ENCODE data around the gene LTB4R2.

DNA sequence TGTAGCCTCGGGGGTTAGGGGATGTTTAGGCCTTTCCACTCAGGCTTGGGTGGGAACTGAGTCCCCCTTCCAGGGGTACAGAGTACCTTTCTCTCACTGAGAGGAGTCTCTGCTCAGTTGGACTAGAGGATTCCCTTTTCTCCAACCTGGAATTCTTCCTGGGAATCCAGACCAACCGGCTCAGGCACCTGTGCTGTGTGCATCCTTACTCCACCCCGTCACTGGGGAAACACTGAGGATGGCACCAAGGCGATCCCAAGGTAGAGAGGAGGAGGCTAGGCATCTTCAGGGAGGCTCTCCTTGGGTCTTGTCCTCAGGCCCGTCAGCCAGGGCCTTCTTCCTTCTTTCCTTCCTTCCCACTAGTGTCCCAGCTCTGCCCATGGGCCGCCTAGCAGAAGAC is 46.1 kb upstream of the LTB4R2 start:
- TF ChIP-seq, protein P1, sequence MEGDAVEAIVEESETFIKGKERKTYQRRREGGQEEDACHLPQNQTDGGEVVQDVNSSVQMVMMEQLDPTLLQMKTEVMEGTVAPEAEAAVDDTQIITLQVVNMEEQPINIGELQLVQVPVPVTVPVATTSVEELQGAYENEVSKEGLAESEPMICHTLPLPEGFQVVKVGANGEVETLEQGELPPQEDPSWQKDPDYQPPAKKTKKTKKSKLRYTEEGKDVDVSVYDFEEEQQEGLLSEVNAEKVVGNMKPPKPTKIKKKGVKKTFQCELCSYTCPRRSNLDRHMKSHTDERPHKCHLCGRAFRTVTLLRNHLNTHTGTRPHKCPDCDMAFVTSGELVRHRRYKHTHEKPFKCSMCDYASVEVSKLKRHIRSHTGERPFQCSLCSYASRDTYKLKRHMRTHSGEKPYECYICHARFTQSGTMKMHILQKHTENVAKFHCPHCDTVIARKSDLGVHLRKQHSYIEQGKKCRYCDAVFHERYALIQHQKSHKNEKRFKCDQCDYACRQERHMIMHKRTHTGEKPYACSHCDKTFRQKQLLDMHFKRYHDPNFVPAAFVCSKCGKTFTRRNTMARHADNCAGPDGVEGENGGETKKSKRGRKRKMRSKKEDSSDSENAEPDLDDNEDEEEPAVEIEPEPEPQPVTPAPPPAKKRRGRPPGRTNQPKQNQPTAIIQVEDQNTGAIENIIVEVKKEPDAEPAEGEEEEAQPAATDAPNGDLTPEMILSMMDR (IDR thresholded peaks at IDR 0.05), result no peak
- no peak for TF ChIP-seq POLR2AphosphoS5 (IDR thresholded peaks at IDR 0.05)
- no peak for TF ChIP-seq POLR2A (IDR thresholded peaks at IDR 0.05)
